GM19023 (cell line): ENCODE data around the gene F9.
A peak's percentile ranks its signal among the peaks of the same experiment; 100 is the strongest.
"Not testable (repeated sequence)": the region's sequence is repeated elsewhere in the genome, so short reads cannot be mapped to it uniquely, and the experiment has no call there.

ENCODE experiments used
- ATAC-seq: cut with Tn5 transposase; IDR thresholded peaks from one replicate; pipeline ENCODE4 v1.9.1; 2021; ENCODE audit warnings: mild to moderate bottlenecking, moderate library complexity; ENCODE audit not compliant: unreplicated experiment

The F9 gene

DNA sequence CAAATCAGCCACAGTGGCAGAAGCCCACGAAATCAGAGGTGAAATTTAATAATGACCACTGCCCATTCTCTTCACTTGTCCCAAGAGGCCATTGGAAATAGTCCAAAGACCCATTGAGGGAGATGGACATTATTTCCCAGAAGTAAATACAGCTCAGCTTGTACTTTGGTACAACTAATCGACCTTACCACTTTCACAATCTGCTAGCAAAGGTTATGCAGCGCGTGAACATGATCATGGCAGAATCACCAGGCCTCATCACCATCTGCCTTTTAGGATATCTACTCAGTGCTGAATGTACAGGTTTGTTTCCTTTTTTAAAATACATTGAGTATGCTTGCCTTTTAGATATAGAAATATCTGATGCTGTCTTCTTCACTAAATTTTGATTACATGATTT lies at the start of gene F9:
TSS of gene F9 (plus strand) at position 190 of the 400 bp plus-strand sequence. CDS start at position 216, 26 bp downstream.
- ATAC-seq, result no peak

DNA sequence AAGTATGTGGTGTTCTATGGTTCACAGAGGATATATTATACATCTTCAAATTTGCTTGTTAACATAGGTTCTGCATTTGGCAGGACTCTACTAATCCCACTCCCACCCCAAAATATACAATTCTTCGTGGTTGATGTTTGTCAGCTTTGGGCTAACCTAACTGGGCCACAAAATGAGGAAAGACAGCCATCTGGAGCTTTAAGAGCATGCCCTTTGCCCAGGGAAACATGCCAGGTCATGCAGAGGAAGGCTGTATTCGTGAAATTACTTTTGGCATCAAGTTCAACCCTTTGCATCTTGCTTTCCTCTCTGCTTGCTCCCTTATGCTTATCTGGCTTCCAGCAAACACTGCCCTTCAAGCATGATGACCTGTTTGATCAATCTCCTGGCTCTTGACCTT lies 46.8 kb upstream of the F9 start:
- ATAC-seq, result no peak

DNA sequence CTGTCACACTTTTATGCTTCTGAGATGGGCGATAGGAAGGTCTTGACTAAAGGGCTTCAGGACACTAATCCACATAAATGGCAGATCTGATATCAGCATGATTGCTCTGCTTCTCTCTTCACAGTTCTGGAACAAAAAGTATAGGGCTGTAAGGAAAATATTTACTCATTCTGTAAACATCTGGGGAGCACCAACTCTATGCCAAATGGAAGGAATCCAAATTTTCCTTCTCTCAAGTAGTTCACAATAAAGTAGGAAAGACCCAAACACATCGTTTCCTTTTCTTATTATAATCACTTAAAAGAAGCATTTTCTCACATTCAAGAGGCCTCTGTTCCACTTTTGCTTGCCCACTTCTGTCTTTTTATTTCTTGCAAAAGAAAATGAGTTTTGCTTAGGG lies 45.9 kb upstream of the F9 start:
- ATAC-seq, result no peak

DNA sequence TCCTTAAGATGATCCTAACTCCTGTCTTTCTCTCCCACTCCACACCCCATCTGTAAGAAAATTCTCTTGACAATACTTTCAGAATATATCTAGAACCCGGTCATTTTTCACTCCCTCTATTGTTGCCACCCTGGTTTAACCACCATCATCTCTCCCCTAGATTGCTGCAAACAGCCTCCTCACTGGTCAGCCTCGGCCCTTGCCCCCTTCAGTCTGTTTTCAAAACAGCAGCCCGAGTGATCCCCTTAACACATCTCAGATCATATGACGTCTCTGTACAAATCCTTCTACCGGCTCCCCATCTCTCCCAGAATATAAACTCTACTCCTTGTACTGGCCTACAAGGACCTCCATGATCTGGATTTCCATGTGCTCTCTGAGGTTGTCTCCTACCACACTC lies 35.2 kb upstream of the F9 start:
- ATAC-seq, result no peak

DNA sequence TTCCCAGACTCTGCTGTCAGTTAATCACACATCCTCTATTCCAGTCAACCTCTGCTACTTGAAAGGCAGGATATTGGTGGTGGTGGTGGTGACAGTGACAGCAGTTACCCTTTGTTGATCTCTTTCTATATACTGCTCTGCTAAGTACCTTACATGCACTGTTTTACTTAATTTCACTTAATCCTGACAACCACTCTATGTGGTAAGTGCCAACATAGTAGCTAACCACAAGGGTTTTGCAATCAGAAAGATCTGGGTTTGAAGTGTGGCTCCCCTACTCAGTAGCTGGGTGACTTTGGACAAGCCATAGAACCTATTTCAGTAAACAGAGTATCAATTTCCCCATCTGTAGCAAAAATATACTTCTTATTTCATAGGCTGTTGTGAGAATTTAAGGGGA lies 24.2 kb upstream of the F9 start:
- ATAC-seq, result no peak

DNA sequence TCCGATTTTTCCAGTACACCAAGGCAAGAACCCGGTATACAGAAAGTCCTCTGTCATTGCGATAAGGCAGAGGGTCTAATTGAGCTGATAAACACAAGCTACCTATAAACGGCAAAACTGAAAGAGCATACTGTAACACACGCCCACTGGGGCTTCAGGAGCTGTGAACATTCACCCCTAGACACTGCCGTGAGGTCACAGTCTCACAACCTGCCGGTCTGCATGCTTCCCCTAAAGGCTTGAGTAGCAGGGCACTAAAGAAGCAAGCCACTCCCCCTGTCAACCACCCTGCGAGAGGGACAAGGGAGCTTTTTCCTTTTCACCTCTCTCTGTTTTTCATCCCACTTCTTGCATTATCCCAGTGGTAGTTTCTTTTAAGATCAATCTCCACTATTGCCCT lies 22.4 kb upstream of the F9 start:
- ATAC-seq, result no peak

DNA sequence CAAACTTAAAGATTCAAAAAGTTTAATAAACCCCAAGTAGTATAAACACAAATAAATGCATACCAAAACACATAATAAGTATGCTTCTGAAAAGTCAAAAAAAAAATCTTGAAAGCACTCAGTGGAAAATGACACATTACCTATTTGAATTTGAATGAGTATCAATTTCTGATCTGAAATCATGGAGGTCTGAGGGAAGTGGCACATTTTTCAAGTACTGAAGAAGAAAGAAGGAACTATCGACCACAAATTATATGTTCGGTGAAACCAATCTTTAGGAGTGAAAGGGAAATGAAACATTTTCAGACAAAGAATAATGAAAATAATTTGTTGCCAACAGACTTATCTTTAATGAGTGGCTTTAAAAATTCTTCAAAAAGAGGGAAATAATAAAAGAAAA lies 12.1 kb upstream of the F9 start:
- ATAC-seq, result no peak

DNA sequence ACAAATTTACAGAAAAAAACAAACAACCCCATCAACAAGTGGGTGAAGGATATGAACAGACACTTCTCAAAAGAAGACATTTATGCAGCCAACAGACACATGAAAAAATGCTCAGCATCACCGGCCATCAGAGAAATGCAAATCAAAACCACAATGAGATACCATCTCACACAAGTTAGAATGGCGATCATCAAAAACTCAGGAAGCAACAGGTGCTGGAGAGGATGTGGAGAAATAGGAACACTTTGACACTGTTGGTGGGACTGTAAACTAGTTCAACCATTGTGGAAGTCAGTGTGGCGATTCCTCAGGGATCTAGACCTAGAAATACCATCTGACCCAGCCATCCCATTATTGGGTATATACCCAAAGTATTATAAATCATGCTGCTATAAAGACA lies 1.7 kb upstream of the F9 start:
- not testable (repeated sequence) for ATAC-seq

DNA sequence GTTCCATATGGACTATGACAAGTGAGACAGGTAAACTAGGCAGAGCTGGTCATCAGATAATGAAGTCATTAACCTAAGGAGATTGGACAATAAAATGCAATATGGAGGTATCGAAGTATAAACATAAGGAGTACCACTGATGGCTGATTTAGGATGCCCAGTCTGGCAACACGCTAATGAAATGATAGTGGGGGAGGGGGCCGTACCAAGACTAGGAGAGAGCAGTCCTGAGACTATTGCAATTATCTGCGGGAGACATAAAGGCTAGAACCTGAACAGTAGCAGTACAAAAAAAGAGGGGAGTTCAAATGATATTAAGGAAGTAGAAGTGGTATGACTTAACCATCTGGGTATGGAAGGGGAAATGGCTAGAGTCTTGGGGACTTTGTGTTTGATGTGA lies 2.3 kb downstream of the F9 start:
- no peak for ATAC-seq

DNA sequence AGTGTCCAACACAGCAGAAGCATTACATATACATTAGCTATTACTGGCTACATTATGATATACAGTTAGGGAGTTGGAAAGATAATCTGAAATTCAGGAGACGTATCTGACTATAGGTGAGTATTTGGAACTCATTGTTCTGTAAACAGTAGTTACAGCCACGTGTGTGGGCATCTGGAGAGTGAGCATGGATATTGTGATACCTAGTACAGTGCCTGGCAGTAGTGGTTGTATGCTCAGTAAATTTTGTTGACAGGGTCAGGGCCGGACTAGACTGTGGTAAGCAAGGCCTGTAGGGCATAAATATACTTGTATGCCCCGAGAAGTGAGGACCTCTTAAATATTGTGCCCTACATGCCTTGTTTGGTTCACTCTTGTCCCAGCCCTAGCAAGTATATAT lies 2.9 kb downstream of the F9 start:
- no peak for ATAC-seq

DNA sequence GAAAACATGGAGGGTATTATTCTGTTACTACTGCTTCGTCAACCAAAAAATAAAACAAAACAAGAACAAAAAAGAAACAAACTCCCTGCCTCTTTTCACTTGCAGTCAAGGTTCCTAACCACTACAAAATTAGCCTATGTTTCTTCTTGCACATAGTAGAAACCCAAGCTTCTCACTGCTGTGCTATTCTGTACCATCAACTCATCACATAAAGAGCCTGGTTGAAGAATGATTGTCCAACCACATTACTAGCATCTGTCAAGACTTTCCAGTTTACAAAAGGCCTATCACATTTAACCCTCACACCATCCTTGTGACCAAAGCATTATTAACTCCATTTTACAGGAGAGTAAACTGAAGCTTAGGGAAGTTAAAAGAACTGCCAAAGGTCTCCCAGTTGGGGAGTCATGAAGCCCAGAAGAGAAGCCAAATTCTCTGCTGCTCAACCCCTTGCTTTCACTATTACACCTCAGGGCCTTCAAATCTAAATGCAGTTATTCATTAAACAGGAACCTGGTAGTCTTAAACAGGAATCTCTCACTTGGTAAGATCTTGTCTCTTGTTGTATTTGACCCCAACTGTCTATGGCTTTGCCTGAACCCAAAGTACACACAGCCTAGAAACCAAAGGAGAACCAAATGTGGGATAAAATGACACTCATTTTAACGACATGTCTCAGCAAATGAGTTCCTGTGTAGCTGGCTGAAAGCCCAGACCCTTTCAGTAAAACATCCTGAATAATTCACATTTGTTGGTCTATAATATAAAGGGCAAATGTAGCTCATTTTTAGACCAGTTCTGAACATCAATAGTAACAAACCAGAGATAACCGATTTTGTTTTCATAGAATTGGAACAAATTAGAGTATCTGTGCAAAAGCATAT lies 8.6 kb downstream of the F9 start:
- no peak for ATAC-seq

DNA sequence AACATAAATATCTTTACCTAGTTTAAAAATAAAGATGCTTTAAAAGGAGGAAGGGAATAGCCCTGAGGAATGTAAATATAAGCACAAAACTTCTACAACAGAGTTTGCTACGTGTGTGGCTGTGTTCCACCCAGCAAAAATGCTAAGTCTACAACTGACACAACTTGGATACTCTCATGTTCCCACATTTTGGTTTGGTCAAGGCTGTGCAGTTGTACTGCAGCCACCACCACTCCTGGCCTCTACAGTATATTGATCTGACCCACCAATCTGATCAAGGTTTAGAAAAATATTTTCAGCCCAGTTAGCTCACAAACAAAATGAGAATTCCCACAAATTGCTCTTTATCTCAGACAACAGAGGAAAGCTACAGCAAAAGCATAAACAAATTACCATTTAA lies 12.1 kb downstream of the F9 start:
- ATAC-seq, result no peak

DNA sequence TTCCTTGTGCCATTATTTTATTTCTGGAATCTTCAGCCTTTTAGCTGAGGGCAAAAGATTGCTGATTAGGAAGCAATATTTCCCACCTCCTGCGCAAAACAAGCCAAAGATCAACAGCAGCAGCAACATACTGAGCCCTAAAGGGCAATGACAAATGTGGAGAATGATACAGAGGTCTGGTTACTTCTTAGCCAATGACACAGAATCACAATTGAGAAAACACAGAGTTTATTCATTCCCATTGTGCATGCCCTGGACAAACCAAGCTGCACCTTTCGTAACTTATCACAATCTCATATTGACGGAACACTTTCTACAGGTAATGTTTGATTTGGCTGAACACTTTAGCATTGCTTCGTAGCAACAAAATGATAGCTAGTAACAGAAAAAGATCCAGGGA lies 13.4 kb downstream of the F9 start:
- ATAC-seq, result no peak

DNA sequence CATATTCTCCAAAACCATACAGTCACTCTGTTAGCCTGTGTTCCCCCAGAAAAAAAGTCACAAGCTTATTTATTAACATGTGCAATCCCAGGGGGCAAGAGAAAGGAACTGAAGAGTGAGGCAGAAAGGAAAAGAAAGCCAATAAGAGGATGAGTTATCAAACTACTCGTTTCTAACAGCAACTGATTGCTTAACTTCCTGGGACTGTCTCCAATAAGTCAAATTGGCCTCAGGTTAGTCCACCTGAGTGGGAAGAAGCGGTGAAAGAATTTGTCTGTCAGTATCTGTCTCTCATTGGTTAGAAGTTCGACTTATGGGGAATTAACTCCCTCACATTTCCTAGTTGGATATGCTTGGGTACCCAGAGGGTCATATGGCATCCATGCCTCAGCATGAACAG lies 14.1 kb downstream of the F9 start:
- ATAC-seq, result no peak

DNA sequence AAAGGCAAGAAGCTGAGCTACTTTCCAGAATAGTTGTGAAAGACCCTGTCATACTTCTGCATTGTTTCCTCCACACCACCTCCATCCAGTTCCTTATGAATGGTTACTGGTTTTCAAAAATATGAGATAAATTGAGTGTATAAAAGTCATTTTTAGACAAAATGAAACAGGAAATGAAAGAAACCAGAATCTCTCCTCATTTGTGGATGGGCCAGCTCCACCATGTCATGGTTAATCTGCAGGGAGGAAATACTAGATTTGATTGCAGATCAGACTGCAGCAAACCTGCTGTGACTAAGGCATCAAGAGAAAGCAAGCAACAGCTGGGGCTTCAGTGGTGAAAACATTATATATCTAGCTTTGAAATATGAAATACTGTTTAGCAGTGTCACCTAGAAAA lies 23.8 kb downstream of the F9 start:
- no peak for ATAC-seq

DNA sequence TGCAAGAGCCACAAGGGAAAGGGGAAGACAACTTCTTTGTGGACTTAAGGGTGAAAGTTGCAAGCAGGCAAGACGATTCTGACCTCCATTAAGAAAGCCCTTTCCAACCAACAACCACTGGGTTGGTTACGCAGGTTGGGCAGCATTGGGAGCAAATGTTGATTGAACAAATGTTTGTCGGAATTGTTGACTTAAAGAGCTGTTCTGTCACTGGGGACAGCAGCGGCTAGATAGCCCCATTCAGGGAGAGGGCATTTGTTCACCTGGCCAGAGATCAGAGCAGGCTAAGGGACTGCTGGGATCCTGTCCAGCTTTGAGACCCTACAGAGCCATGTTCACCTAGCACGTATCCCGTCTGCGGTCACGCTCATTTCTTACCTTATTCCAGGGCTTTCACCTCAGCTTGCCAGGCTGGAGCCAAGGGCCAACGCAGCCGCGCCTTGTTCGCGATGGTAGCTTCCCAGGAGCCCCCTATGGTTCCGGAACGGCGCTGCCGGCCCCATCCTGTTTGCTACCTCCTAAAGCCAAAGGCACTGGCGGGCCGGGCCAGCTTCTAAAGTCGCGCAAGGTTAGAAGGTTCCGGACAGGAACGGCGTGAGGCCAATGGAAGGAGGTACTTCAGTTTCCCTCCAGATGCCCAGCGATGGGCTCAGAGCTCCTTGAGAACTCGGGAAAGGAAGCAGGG lies 24.6 kb downstream of the F9 start:
- ATAC-seq, result no peak

DNA sequence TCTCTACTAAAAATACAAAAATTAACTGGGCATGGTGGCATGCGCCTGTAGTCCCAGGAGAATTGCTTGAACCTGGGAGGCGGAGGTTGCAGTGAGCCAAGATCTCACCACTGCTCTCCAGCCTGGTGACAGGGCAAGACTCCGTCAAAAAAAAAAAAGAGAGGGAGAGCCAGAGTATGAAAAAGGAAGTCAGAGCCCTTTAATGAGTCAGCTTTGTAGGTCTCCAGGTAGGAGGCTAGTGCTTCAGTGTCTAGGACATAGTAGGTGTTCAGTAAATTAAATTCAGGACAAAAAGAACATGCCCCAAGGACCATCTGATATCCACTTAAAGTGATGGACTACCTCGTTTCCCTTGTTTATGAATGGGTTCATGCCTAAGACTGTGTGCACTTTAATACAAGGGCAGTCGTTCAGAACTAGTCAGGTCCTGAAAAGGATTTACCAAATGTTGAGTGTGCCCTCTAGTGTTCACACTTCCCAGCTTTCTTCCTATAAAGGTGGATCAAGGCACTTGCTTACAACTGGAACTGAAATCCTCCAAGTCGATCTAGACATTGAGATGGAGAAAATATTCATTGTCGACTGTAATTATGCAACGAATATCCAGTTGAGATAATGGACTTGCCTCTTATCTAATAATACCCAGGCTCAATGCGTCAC lies 29.0 kb downstream of the F9 start:
- peak; percentile 73 for ATAC-seq

DNA sequence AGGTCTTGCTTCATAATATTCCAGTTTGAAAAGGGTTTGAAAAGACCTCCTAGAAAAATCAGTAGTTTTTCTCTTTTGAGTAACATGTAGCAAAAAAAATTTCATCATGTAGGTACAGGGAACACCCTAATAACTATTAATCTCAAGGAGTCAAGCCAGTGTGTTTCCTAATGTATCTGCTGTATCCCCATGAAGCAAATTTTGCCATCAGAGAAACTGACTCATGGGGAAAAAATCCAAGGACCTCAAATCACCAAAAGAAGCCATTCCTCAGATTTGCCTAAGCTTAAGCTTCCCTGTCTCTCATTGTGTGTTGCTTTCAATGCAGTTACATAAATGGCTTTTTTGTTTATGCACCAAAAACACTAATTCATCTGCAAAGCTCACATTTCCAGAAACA lies 29.7 kb downstream of the F9 start:
- no peak for ATAC-seq

DNA sequence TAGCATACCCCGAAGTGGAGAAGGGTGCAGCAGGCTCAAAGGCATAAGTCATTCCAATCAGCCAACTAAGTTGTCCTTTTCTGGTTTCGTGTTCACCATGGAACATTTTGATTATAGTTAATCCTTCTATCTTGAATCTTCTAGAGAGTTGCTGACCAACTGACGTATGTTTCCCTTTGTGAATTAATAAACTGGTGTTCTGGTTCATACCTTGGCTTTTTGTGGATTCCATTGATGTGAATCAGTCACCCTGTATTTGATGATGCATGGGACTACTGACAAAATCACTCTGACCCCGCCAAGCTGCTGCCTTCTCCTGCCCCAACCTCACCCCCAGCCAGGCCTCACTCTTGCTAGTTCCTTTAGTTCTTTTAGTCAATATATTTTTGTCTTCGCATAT lies 32.7 kb downstream of the F9 start:
- no peak for ATAC-seq

DNA sequence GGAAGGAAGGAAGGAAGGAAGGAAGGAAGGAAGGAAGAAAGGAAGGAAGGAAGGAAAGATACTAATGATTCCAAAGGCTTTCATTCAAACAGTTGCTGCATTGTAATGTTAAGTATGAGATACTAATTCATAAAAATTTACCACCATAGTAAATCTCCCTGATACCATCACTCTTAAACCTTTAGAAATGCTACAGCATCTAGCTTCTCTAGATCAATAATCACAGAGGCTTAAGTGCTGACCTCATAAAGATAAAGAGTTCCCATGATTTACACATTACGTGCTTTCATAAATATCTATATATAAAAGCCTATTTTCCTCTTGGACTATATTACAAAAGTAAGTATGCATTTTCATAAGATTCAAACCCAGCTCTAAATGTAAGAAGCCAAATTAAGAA lies 36.4 kb downstream of the F9 start:
- ATAC-seq, result no peak

DNA sequence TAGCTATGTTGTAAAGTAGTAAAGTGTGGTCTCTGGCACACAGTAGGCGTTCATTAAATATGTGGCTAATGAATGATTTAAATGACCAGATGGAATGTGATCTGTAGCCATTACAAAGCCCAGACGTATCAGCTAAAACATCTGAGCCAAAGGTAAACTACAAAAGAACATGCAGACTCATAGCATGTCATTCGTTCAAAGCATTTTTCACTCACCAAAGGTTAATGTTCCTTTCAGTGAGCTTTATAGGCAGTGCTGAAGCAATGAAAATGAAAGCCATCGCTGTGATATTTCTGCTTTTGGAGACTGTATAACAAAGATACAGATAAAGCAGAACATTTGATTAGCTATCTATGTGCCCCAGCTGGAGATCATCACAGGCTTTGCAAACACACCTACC lies 50.5 kb downstream of the F9 start:
- ATAC-seq, result no peak

DNA sequence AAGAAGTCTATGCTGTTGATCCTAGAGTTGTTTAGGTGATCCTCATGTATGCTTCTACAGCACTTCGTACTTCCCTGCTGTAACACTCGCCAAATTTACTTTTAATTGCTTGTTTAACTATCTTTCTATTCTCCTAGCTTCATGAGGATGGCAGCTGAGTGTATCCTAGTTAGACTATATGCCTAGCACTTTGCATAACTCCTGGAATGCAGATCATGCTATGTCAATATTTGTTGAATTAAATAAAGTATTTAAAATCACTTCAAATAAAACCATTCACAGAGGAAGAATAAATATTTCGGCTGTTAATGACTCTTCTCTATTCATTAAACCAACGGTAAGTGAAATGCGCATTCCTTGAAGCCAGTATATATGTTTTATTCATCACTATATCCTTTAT lies 55.1 kb downstream of the F9 start:
- no peak for ATAC-seq
